Measurements from ENCODE around the gene RIN3.
"Not testable (repeated sequence)": the region's sequence is repeated elsewhere in the genome, so short reads cannot be mapped to it uniquely, and the experiment has no call there.

RIN3 gene

DNA sequence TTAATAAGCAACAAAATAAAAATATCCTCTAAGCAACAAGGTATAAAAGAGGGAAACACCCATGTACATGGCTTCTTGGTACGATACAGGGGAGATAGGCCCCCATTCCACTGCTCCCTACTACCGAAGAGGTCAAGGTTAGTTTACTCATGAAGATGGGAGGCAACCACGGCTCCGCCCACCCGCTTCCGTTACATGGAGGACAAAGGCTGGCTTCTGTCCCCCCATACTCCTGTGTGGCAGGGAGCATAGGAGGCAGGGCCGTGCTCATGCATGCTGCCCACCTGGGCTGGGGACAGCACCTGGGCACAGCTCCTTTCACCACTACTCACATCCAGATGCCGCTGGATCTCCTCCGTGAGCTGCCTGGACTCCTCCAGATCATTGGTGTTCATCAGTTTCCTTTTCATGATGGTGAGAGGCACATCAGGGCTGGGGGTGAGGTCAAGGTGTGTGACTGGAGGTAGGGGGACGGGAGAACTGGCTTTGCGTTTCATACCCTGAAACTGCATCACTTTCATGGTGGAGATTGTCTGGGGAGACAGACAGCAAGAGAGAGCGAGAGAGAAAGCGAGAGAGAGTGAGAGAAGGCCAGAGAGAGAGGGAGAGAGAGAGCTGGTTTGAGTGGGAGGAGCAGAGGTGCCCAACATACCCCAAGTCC is 195.9 kb downstream of the RIN3 start:
- no peak for DNase-seq (ENCODE audit: low read depth in 2 of 2)
- H3K4me3 ChIP-seq (replicated peaks in 1 of 2; ENCODE audit: low read depth in 2 of 2, low read length in 2 of 2): no peak overlapping the region
- TF ChIP-seq, protein P1, sequence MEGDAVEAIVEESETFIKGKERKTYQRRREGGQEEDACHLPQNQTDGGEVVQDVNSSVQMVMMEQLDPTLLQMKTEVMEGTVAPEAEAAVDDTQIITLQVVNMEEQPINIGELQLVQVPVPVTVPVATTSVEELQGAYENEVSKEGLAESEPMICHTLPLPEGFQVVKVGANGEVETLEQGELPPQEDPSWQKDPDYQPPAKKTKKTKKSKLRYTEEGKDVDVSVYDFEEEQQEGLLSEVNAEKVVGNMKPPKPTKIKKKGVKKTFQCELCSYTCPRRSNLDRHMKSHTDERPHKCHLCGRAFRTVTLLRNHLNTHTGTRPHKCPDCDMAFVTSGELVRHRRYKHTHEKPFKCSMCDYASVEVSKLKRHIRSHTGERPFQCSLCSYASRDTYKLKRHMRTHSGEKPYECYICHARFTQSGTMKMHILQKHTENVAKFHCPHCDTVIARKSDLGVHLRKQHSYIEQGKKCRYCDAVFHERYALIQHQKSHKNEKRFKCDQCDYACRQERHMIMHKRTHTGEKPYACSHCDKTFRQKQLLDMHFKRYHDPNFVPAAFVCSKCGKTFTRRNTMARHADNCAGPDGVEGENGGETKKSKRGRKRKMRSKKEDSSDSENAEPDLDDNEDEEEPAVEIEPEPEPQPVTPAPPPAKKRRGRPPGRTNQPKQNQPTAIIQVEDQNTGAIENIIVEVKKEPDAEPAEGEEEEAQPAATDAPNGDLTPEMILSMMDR (IDR thresholded peaks at IDR 0.05; ENCODE audit: low read depth, low read length): no peak

DNA sequence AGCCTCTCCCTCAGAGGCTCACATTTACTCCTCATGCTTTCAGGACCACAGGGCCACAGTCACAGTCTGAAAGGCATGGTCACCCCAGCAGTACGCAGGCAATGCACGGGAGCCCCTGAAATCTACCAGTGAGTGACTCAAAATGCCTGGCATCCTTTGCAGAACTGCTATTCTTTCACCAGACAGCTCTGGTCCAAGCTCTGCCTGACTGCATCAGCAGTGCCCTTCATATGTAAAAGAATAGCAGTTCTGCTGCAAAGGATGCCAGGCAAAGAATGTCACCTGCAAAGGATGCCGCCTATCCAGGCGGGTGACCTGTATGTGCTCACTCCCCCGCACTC is 196.4 kb downstream of the RIN3 start:
- H3K4me3 ChIP-seq (replicated peaks in 1 of 2; ENCODE audit: low read depth in 2 of 2, low read length in 2 of 2): no peak overlapping the region
- DNase-seq (ENCODE audit: low read depth in 2 of 2): no peak
- TF ChIP-seq, protein P1 (IDR thresholded peaks at IDR 0.05; ENCODE audit: low read depth, low read length): no peak

DNA sequence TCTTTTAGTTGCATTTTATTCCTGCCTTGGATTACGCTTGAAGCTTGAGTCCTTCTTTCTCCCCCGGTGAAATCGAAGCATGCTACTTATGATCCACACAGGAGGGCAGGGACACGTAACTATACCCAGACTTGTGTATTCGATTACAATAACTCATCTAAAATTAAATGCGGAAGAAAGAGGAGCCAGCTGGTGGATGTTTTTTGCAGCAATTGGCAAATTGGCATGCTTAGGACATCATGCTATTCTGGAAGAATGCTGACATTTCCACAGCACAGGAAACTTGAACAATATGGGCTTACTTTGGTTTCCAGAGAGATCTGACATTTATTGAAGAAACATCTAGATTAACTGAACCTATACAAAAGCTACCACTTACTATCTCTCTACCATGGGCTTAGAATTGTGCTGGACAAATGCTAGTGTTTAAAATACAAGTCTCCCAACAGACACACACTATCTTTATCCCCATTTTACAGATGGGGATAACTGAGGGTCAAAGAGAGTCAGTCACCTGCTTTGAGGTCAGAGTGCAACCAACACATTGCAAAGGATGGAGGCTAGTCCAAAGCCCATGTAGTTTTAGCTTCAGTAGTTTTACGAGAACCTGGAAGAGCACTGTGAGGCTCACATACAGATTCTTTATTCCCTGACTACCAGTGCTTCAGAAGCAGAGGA is 198.5 kb downstream of the RIN3 start:
- H3K4me3 ChIP-seq (replicated peaks in 1 of 2; ENCODE audit: low read depth in 2 of 2, low read length in 2 of 2): no peak overlapping the region
- TF ChIP-seq, protein P1 (IDR thresholded peaks at IDR 0.05; ENCODE audit: low read depth, low read length): no peak
- DNase-seq (ENCODE audit: low read depth in 2 of 2): no peak

DNA sequence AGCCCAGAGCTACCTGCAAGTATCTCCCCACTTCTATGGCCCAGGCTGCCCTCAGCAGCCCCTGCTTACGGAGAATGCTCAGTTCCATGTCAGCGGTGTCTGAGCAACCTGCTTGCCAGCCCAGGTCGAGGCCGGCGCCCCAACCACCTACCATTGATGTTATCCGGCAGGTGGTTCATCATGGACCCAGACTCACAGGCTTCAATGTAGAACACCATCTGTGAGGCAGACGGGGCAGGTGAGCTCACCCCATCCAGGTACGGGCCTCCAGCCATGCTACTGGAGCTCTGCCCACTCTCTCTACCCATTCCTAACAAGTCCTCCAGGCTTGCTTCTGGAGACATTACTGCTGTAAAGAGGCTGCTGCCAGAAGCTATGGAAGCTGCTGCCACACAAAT is 199.1 kb downstream of the RIN3 start:
- TF ChIP-seq, protein P1 (IDR thresholded peaks at IDR 0.05; ENCODE audit: low read depth, low read length): no peak
- no peak for DNase-seq (ENCODE audit: low read depth in 2 of 2)
- H3K4me3 ChIP-seq (replicated peaks in 1 of 2; ENCODE audit: low read depth in 2 of 2, low read length in 2 of 2): no peak overlapping the region

DNA sequence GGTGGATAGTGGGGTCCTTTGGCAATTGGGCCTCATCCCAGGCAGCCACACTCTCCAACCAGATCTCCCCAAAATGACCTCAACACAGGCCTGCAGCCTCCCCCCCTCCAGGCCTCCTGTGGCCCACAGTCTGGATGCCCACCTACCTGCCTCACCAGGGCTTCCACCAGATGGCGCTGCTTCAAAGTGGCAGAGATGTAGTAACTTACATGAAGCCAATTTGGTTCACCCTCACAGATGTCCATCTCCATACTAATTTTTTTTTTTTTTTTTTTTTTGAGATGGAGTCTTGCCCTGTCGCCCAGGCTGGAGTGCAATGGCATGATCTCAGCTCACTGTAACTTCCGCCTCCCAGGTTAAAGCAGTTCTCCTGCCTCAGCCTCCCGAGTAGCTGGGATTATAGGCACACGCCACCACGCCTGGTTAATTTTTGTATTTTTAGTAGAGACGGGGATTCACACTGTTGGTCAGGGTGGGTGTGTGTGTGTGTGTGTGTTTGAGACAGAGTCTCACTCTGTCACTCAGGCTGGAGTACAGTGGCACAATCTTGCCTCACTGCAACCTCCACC is 201.2 kb downstream of the RIN3 start:
- DNase-seq (ENCODE audit: low read depth in 2 of 2): peak; percentile 78 to 83
- not testable (repeated sequence) for H3K4me3 ChIP-seq (replicated peaks in 1 of 2; ENCODE audit: low read depth in 2 of 2, low read length in 2 of 2)
- TF ChIP-seq, protein P1 (IDR thresholded peaks at IDR 0.05; ENCODE audit: low read depth, low read length): peak; percentile 86

DNA sequence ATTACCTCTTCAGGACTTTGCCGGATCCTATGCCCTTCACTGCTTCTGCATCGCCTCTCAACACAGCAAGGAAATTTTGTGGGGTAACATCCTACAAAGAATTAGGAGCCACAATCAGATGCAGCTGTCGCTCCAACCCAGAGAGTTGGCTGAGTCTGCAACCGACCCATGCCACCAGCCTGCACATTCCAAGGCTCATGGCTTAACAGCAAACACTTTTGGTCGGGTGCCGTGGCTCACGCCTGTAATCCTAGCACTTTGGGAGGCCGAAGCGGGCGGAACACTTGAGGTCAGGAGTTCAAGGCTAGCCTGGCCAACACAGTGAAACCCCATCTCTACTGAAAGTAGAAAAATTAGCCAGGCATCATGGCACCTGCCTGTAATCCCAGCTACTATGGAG is 202.6 kb downstream of the RIN3 start:
- no peak for DNase-seq (ENCODE audit: low read depth in 2 of 2)
- no peak overlapping the region for H3K4me3 ChIP-seq (replicated peaks in 1 of 2; ENCODE audit: low read depth in 2 of 2, low read length in 2 of 2)
- TF ChIP-seq, protein P1 (IDR thresholded peaks at IDR 0.05; ENCODE audit: low read depth, low read length): no peak

Measured in cardiac fibroblast (primary cell).